Fibroblast of gingiva (primary cell): ENCODE data around the gene DHRS11.

ENCODE experiments used
- DNase-seq: peaks from one replicate; pipeline ENCODE4 v3.0.0-alpha.2; 2011; ENCODE audit warnings: low read depth

DHRS11 gene

GRCh38 chr17:36614933-36615332 lies 23.3 kb downstream of the DHRS11 start:
- DNase-seq = no peak

GRCh38 chr17:36616061-36617029 lies 24.7 kb downstream of the DHRS11 start:
- no peak for DNase-seq

GRCh38 chr17:36617773-36618172 lies 26.1 kb downstream of the DHRS11 start:
- DNase-seq = no peak

- DNase-seq = no peak
These were observed 31.6 kb downstream of the DHRS11 start for GRCh38 chr17:36623281-36623680.

- no peak for DNase-seq
These were observed 33.5 kb downstream of the DHRS11 start for GRCh38 chr17:36625188-36625587.

- no peak for DNase-seq
These were observed 35.4 kb downstream of the DHRS11 start for GRCh38 chr17:36627101-36627500.

GRCh38 chr17:36628576-36628975 lies 36.9 kb downstream of the DHRS11 start:
- no peak for DNase-seq

- peak; percentile 46 for DNase-seq
These were observed 37.7 kb downstream of the DHRS11 start for GRCh38 chr17:36629252-36629847.

- DNase-seq = no peak
These were observed 38.4 kb downstream of the DHRS11 start for GRCh38 chr17:36629970-36630502.

GRCh38 chr17:36631022-36631421 lies 39.3 kb downstream of the DHRS11 start:
- no peak for DNase-seq

GRCh38 chr17:36632916-36633771 lies 41.5 kb downstream of the DHRS11 start:
- DNase-seq = no peak

- no peak for DNase-seq
These were observed 48.7 kb downstream of the DHRS11 start for GRCh38 chr17:36640346-36640745.

GRCh38 chr17:36640836-36641235 lies 49.2 kb downstream of the DHRS11 start:
- DNase-seq = no peak

GRCh38 chr17:36641331-36641876 lies 49.7 kb downstream of the DHRS11 start:
- DNase-seq = no peak

- DNase-seq = no peak
These were observed 50.5 kb downstream of the DHRS11 start for GRCh38 chr17:36641877-36642845.

GRCh38 chr17:36643086-36643685 lies 51.5 kb downstream of the DHRS11 start:
- DNase-seq = no peak

GRCh38 chr17:36645422-36645821 lies 53.7 kb downstream of the DHRS11 start:
- no peak for DNase-seq

GRCh38 chr17:36647636-36648035 lies 56.0 kb downstream of the DHRS11 start:
- DNase-seq = no peak

- no peak for DNase-seq
These were observed 58.6 kb downstream of the DHRS11 start for GRCh38 chr17:36650096-36650775.
